NB4 (cell line): Measurements from ENCODE around the gene ZBTB1.

Experiments used
- POLR2A ChIP-seq: IDR thresholded peaks from 2 replicates; pipeline ENCODE4 v1.6.1; 2011; ENCODE audit warnings: mild to moderate bottlenecking; ENCODE audit not compliant: insufficient read length; ENCODE audit errors: extremely low read depth
- TF ChIP-seq, protein P1 (sequence below): IDR thresholded peaks from 2 replicates; pipeline ENCODE4 v1.6.1; 2011; ENCODE audit warnings: low read depth, low read length
- TF ChIP-seq, protein P2 (sequence below): IDR thresholded peaks from one replicate; pipeline ENCODE4 v1.5.1; 2012; ENCODE audit warnings: low read depth, low read length

GRCh38 chr14:64467101-64467500, 37.5 kb upstream of the ZBTB1 start:
- TF ChIP-seq, protein P1, sequence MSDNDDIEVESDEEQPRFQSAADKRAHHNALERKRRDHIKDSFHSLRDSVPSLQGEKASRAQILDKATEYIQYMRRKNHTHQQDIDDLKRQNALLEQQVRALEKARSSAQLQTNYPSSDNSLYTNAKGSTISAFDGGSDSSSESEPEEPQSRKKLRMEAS, result no peak
- TF ChIP-seq, protein P2, sequence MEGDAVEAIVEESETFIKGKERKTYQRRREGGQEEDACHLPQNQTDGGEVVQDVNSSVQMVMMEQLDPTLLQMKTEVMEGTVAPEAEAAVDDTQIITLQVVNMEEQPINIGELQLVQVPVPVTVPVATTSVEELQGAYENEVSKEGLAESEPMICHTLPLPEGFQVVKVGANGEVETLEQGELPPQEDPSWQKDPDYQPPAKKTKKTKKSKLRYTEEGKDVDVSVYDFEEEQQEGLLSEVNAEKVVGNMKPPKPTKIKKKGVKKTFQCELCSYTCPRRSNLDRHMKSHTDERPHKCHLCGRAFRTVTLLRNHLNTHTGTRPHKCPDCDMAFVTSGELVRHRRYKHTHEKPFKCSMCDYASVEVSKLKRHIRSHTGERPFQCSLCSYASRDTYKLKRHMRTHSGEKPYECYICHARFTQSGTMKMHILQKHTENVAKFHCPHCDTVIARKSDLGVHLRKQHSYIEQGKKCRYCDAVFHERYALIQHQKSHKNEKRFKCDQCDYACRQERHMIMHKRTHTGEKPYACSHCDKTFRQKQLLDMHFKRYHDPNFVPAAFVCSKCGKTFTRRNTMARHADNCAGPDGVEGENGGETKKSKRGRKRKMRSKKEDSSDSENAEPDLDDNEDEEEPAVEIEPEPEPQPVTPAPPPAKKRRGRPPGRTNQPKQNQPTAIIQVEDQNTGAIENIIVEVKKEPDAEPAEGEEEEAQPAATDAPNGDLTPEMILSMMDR, result no peak
- no peak for TF ChIP-seq POLR2A
